Lower leg skin (tissue), 3 donors: ENCODE data around the gene ADI1.

Source experiments
- CTCF ChIP-seq, 3 donors: fragments of 450-650 bp; IDR thresholded peaks; one replicate each; pipeline ENCODE4 v1.5.1; 2016; ENCODE audit warnings: antibody characterized with exemption in 3 of 3, mild to moderate bottlenecking in 3 of 3, moderate library complexity in 2 of 3
- POLR2A ChIP-seq, 2 donors: fragments of 450-650 bp; IDR thresholded peaks; one replicate each; pipeline ENCODE4 v1.6.1; 2016 to 2017; ENCODE audit warnings: antibody characterized with exemption in 2 of 2, mild to moderate bottlenecking in 1 of 2, moderate library complexity in 1 of 2

DNA sequence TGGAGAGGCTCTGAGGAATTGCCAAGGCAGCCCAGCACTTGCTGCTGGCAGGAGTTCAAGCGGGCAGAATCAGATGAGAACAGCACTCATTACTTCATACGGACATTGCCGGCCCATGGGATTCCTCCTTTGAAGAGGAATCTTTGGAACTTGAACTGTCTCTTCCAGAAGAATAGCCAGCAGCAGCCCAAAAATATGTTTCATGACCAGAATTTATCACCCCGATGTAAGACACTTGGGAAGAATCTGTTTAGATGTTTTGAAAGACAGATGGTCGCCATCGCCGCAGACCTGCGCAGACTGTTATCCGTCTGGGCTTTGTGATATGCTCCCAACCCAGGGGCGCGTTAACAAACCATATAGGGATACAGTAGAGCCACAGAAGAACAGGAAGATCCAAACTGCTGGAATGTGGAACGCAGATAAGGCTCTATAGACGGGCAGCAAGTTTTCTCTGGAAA lies 3.7 kb upstream of the ADI1 start:
- TF ChIP-seq CTCF (IDR thresholded peaks at IDR 0.05) = no peak
- TF ChIP-seq POLR2A (IDR thresholded peaks at IDR 0.05) = no peak
